ENCODE results near the gene PRKX. TPM values are rescaled to one million over a fixed set of nuclear protein-coding genes. Genes with fewer than 3 reads are reported as not detected.
"Not testable (repeated sequence)": the region's sequence is repeated elsewhere in the genome, so short reads cannot be mapped to it uniquely, and the experiment has no call there.

The PRKX gene
- total and polyA plus RNA-seq, 2 of the 13 experiments (the other 11 are each of a cell fraction or from before 2014, with no cell fraction given) = 0.01 to 0.15 TPM

DNA sequence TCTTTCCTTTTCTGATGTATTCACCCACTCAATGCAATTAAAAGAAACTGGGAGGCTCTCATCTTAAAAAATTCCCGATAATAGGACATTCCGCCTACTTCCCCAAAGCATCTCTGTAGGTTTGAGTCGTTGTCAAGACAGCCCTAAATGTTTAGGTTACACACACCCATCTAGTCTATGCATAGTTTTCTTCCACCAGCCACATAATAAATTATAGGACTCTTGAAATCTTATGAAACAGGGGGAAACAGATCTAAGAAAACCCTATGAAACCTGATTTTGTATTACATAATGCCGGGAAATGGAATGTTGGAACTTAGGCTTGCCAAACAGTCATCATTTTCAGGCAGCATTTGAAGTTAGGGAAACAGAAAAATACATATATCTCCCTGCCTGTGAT lies 150.0 kb downstream of the PRKX start:
- Histone ChIP-seq H3K9ac (ENCODE audit: insufficient read depth, low read depth, low read length) (no peak overlapping the region), H3K4me2 (ENCODE audit: low read depth, low read length) (no peak overlapping the region), H3K4me1 (ENCODE audit: insufficient read depth, low read length) (no peaks in the 10 kb centered on the region), H3K36me3 (replicated peaks in 1 of 2; ENCODE audit: control insufficient read depth in 1 of 2, insufficient read depth in 2 of 2, low read length in 2 of 2) (no peaks in the 10 kb centered on the region), H3K4me3 (replicated peaks in 1 of 3; ENCODE audit: insufficient read depth in 1 of 3, low read depth in 2 of 3, low read length in 3 of 3) (no peak overlapping the region), H3K27me3 (ENCODE audit: control insufficient read depth in 1 of 2, insufficient read depth in 2 of 2, low read length in 2 of 2) (no peaks in the 10 kb centered on the region), H3K79me2 (ENCODE audit: insufficient read depth, low read length) (no peaks in the 10 kb centered on the region), H2AFZ (ENCODE audit: low read length) (no peak overlapping the region), H3K27ac (ENCODE audit: extremely low read length, insufficient read depth, low read length) (no peak overlapping the region), H3K9me3 (ENCODE audit: low read length) (no peaks in the 10 kb centered on the region), H4K20me1 (ENCODE audit: insufficient read depth, low read length) (no peaks in the 10 kb centered on the region)
- no peak for DNase-seq (ENCODE audit: low spot score)
- intact Hi-C loops (cut with micrococcal nuclease; ENCODE audit: unreplicated experiment) (no loop called here), in situ Hi-C loops (cut with HindIII; ENCODE audit: extremely low pct_ligation_motif_present, low pct_unique_long_range_greater_than_20kb) (no loop called here)
- ChIA-PET CTCF (ENCODE audit: low intra/inter-chr PET ratio, low total read pairs) (no interaction called here), POLR2A (no interaction called here)
- TF ChIP-seq, protein P1, sequence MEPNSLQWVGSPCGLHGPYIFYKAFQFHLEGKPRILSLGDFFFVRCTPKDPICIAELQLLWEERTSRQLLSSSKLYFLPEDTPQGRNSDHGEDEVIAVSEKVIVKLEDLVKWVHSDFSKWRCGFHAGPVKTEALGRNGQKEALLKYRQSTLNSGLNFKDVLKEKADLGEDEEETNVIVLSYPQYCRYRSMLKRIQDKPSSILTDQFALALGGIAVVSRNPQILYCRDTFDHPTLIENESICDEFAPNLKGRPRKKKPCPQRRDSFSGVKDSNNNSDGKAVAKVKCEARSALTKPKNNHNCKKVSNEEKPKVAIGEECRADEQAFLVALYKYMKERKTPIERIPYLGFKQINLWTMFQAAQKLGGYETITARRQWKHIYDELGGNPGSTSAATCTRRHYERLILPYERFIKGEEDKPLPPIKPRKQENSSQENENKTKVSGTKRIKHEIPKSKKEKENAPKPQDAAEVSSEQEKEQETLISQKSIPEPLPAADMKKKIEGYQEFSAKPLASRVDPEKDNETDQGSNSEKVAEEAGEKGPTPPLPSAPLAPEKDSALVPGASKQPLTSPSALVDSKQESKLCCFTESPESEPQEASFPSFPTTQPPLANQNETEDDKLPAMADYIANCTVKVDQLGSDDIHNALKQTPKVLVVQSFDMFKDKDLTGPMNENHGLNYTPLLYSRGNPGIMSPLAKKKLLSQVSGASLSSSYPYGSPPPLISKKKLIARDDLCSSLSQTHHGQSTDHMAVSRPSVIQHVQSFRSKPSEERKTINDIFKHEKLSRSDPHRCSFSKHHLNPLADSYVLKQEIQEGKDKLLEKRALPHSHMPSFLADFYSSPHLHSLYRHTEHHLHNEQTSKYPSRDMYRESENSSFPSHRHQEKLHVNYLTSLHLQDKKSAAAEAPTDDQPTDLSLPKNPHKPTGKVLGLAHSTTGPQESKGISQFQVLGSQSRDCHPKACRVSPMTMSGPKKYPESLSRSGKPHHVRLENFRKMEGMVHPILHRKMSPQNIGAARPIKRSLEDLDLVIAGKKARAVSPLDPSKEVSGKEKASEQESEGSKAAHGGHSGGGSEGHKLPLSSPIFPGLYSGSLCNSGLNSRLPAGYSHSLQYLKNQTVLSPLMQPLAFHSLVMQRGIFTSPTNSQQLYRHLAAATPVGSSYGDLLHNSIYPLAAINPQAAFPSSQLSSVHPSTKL (CRISPR knock-in tag; IDR thresholded peaks at IDR 0.05) = no peak
- TF ChIP-seq ZNF224 (CRISPR knock-in tag; IDR thresholded peaks at IDR 0.05) (no peak), CCDC6 (CRISPR knock-in tag; IDR thresholded peaks at IDR 0.05) (no peak), SIN3B (IDR thresholded peaks at IDR 0.05; ENCODE audit: low read length) (no peak), FOXJ3 (CRISPR knock-in tag; IDR thresholded peaks at IDR 0.05; ENCODE audit: borderline replicate concordance) (no peak), ZFAT (CRISPR knock-in tag; conservative IDR thresholded peaks at IDR 0.05) (no peak)
- no TSS peak for BruUV-seq (replicated peaks)
- ATAC-seq = no peak
- 55% methylated on average over 4 of the region's 4 CpGs for WGBS (ENCODE audit: low lambda C conversion rate)
- no peak for FAIRE-seq

DNA sequence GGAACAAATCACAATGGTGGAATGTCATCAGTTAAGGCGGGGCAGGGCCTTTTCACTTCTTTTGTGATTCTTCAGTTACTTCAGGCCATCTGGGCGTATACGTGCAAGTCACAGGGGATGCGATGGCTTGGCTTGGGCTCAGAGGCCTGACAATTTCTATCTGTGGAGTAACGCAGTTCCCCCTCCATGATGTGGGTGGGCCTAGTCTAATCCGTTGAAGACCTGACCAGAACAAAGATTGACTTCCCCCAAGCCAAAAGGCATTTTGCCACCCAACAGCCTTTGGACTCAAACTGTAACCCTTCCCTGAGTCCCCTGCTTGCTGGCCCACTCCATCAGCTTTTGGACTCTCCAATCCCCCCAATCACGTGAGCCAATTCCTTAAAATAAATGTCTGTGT lies 153.4 kb downstream of the PRKX start:
- DNase-seq (ENCODE audit: low spot score); H3K4me1 ChIP-seq (ENCODE audit: insufficient read depth, low read length); CTCF ChIA-PET (ENCODE audit: low intra/inter-chr PET ratio, low total read pairs); POLR2A ChIA-PET; H2AFZ ChIP-seq (ENCODE audit: low read length); H3K27me3 ChIP-seq (ENCODE audit: control insufficient read depth in 1 of 2, insufficient read depth in 2 of 2, low read length in 2 of 2); H3K9ac ChIP-seq (ENCODE audit: insufficient read depth, low read depth, low read length); H3K9me3 ChIP-seq (ENCODE audit: low read length); ATAC-seq; H3K79me2 ChIP-seq (ENCODE audit: insufficient read depth, low read length); H4K20me1 ChIP-seq (ENCODE audit: insufficient read depth, low read length); intact Hi-C loops (cut with micrococcal nuclease; ENCODE audit: unreplicated experiment); H3K27ac ChIP-seq (ENCODE audit: extremely low read length, insufficient read depth, low read length); FAIRE-seq; H3K36me3 ChIP-seq (replicated peaks in 1 of 2; ENCODE audit: control insufficient read depth in 1 of 2, insufficient read depth in 2 of 2, low read length in 2 of 2); BruUV-seq (replicated peaks); H3K4me2 ChIP-seq (ENCODE audit: low read depth, low read length); H3K4me3 ChIP-seq (replicated peaks in 1 of 3; ENCODE audit: insufficient read depth in 1 of 3, low read depth in 2 of 3, low read length in 3 of 3); in situ Hi-C loops (cut with HindIII; ENCODE audit: extremely low pct_ligation_motif_present, low pct_unique_long_range_greater_than_20kb): not testable (repeated sequence)
- 58% methylated on average over 1 of the region's 7 CpGs for WGBS (ENCODE audit: low lambda C conversion rate)

Small RNAs within 50 kb of the gene (small RNA-seq; reads per million reads assigned to genes)
- gene RF00019 (ENCODE audit: insufficient read depth in 2 of 3, insufficient read length in 3 of 3, low read depth in 2 of 3, low replicate concordance in 1 of 3) (0 reads per million in 3 experiments), gene RNU6-114P (ENCODE audit: insufficient read depth in 2 of 3, insufficient read length in 3 of 3, low read depth in 2 of 3, low replicate concordance in 1 of 3) (0 reads per million in 3 experiments)
